Bone marrow (tissue), 2 donors: ENCODE measurements around the gene DYSF.
"Not testable (repeated sequence)": the region's sequence is repeated elsewhere in the genome, so short reads cannot be mapped to it uniquely, and the experiment has no call there.

Source experiments
- DNase-seq, 2 donors: peaks; one replicate each; lab custom pipeline; 2025; lab: John Stamatoyannopoulos, UW

DYSF gene

DNA sequence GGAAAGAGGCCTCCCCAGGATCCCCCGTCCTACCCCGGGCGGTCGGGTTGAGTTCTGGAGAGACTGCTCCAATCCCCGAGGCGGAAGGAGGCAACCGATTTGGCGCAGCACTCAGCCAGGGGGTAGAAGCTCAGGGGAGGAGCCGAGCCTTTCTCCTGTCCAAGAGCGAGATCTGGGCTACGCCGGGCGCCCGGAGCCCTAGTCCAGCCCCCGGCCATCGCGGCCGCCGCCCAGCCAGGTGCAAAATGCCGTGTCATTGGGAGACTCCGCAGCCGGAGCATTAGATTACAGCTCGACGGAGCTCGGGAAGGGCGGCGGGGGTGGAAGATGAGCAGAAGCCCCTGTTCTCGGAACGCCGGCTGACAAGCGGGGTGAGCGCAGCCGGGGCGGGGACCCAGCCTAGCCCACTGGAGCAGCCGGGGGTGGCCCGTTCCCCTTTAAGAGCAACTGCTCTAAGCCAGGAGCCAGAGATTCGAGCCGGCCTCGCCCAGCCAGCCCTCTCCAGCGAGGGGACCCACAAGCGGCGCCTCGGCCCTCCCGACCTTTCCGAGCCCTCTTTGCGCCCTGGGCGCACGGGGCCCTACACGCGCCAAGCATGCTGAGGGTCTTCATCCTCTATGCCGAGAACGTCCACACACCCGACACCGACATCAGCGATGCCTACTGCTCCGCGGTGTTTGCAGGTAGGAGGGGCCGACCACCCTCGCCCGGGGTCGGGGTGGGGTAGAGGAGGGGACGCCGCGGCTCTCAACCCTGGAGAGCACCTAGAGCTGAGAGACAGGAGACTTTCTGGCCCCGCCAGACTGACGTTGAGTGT is at the start of gene DYSF:
Gene DYSF (plus strand): TSS at position 158 of the 817 bp plus-strand sequence.
- DNase-seq = peak in 1 of 2 donors; percentile 65

DNA sequence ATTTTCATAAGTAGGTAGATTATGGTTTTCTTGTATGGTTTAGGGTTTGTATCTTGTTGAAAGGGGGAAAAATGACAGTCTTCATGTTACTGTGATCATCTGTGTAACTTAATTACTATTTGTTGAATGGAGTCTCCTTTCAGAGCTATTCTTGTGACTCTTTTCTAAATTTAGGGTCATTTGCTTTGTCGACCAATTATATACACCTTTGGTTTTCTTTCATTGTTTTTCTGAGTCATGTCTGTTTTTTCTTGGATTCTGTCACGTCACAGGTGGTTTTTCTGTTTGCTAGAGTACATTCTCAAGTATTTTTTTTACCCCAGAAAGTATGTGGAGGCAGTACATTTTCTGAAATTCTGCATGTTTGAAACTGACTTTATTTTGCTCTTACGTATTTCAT is 43.8 kb upstream of the DYSF start:
- DNase-seq = no peak

DNA sequence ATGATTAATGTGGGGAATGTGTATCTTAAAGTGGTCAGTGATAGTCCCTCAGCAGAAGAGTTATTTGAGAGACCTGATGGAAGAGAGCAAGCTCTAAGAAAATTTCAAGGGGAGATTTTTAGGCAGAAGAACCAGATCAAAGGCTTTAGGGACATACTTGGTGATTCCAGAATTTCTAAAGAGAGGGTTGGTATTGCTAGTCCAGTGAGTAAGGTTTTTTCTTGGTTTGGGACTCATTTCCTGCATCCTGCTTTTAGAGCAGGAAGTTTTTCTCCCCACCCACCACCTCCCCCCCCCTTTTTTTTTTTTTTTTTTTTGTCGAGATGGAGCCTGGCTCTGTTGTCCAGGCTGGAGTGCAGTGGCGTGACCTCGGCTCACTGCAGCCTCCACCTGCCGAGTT is 42.7 kb upstream of the DYSF start:
- DNase-seq = no peak

DNA sequence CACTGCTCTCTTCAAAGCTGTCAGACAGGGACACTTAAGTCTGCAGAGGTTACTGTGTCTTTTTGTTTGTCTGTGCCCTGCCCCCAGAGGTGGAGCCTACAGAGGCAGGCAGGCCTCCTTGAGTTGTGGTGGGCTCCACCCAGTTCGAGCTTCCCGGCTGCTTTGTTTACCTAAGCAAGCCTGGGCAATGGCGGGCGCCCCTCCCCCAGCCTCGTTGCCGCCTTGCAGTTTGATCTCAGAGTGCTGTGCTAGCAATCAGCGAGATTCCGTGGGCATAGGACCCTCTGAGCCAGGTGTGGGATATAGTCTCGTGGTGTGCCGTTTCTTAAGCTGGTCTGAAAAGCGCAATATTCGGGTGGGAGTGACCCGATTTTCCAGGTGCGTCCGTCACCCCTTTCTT is 36.5 kb upstream of the DYSF start:
- DNase-seq = not testable (repeated sequence)

DNA sequence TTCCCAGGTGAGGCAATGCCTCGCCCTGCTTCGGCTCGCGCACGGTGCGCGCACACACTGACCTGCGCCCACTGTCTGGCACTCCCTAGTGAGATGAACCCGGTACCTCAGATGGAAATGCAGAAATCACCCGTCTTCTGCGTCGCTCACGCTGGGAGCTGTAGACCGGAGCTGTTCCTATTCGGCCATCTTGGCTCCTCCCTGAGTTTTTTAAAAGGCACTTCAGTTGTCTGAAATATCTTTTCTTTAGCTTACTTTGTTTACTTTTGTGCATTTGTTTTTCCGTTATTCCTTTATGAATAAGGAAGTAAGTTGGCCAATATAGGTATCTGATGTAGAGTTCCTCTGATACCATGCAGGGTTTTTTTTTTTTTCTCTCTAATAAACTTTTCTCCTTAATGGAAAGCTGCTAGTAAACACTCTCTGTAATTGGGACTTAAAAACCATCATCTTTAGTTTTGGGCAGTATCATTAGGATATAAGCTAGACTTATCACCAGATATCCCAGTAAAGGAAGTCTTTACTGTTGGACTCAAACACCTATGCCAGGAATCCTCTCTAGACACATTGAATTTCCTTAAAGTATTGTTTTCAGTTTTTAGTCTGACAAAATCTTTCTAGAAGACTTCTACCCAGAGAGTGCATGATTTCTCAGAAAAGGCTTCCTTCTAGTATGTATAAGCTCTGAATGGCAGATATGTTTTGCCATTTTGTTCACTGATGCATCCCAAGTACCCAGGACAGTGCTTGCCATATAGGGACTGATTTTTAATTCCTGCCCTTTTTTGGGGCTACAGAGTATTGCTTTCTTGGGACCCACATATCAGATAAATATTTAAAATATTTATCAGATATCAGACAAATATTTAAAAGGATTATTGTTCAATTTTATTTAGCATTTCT is 35.8 kb upstream of the DYSF start:
- no peak for DNase-seq

DNA sequence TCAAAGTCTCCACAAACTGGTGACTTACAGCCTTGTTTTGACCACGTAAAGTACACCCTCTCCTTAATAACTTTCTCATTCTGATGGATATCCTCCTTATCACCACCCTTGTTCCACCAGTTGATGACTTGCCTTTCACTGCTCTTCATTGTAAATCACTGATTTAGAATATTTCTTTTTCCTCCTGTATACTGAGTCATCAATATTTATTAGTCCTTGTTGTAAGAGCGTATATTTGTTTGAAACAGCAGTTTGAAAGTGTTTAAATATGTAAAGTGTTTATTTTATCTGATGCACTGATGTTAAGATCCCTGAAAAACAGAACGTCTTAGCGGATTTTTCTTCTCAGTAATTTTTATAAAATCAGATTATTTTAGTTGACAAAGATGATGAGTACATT is 34.2 kb upstream of the DYSF start:
- DNase-seq = no peak

DNA sequence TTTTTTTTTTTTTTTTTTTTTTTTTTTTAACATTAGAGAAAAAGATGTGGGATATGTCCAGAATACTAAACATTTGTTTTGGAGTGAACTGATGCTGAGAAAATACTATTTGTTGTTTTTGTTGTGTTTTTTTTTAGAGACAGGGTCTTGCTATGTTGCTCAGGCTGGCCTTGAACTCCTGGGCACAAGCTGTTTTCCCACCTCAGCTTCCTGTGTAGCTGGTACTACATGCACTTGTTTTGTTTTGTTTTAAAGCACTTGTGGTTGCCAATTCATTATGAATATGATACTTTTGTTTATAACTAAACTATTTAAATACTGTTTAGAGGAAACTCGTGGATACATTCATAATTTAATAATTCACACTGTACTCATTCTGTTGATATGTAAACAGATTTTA is 33.4 kb upstream of the DYSF start:
- no peak for DNase-seq

DNA sequence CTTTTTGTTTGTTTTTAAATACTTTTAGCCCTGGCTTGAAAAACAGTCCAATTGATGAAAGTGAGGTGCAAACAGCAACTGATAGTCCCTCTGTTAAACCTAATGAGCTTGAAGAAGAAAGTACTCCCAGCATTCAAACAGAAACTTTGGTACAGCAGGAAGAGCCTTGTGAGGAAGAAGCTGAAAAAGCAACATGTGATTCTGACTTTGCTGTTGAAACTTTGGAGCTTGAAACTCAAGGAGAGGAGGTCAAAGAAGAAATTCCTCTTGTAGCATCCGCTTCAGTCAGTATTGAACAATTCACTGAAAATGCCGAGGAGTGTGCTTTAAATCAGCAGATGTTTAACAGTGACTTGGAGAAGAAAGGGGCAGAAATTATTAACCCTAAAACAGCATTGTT is 30.6 kb upstream of the DYSF start:
- no peak for DNase-seq

DNA sequence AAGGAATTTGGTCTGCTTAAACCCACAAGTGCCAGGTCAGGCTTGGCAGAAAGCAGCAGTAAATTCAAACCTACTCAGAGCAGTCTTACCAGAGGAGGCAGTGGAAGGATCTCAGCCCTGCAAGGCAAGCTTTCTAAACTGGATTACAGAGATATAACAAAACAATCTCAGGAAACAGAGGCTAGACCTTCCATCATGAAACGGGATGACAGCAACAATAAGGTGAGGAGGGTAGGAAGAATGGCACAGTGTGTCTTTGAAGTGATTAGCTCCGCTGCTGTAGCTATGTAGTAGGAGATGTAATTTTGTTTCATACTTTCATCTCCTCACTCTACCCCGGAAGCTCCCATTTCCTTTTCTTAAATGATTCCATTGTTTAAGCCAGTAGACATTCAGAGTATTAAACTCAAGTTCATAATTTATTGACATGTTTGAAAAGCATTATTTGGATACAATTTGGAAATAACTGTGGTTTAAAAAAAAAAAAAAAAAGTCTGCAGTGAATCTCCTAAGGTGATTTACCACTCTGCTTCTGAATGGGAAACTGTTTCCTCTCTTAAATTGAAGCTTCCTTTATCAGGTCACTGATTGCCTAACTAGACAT is 29.4 kb upstream of the DYSF start:
- DNase-seq = no peak

DNA sequence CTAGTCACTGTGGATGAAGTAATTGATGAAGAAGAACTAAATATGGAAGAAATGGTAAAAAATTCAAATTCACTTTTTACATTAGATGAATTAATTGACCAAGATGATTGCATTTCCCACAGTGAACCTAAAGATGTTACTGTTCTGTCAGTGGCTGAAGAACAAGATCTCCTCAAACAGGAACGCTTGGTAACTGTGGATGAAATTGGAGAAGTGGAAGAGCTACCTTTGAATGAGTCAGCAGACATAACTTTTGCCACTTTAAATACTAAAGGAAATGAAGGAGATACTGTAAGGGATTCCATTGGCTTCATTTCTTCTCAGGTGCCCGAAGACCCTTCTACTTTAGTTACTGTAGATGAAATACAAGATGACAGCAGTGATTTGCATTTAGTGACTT is 26.6 kb upstream of the DYSF start:
- DNase-seq = no peak

DNA sequence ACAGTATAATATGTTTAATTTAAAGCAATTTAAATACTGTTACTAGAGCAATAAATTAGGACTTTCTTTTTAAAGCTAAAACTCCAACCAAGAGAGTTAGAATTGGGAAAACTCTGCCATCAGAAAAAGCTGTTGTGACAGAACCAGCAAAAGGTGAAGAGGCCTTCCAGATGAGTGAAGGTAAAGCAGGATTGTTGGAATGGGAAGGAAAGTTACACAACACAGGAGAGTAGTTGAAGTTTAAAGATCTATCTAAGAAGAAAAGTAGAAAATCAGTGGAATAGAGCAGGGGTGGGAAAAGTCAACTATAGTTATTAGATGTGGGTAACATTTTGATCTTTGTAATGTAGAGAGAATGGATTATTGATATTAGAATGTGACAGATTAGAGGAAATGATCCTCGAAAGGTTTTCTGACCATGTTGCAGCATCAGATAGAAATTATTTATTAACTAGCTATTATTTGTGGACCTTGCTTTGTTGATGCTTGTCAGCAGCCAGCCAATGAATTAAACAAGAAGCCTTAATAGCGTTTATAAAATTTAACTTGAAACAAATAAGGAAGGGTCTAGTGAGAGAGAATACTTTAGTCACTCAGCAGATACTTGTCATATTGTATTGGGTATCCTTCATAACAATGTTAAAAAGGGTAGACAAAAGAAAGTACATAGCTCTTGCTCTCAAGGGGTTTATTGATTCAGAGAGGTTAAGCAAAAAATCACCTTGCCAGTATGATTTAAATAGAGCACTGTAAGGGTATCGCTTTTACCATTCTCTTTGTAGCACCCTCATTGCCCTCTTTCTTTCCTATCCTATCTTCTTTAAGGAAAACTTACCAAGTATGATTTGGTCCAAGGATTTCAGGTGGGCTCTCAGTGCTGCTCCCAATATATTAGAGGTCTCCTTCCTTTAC is 24.6 kb upstream of the DYSF start:
- DNase-seq = no peak

DNA sequence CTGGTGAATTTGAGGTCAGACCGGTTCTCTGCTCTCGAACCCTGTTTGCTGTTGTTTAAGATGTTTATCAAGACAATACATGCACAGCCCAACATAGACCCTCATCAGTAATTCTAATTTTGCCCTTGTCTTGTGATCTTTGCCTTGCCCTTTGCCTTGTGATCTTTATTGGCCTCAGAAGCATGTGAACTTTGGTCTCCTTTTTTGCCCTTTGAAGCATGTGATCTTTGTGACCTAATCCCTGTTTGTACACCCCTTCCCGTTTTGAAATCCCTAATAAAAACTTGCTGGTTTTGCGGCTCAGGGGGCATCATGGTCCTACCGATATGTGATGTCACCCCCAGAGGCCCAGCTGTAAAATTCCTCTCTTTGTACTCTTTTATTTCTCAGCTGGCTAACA is 8.2 kb upstream of the DYSF start:
- DNase-seq = not testable (repeated sequence)

DNA sequence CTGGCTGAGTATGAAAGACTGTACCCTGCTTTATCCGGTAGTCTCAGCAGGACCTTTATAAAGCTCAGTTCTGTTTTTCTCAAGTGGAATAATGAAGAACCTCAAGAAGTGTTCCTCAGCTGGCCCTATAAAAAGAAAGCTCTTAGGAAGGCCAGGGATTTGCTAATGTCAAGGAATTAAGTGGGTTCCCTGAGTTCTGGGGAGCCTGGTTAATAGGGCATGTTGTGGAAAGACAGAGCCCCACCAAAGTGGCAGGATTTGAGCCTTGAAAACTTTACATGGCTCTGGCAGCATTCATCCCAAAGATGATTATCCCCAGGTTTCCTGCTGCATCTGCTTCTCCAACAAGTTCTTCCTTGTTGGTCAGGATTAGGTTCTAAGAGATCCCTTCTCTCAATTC is 6.9 kb upstream of the DYSF start:
- no peak for DNase-seq

DNA sequence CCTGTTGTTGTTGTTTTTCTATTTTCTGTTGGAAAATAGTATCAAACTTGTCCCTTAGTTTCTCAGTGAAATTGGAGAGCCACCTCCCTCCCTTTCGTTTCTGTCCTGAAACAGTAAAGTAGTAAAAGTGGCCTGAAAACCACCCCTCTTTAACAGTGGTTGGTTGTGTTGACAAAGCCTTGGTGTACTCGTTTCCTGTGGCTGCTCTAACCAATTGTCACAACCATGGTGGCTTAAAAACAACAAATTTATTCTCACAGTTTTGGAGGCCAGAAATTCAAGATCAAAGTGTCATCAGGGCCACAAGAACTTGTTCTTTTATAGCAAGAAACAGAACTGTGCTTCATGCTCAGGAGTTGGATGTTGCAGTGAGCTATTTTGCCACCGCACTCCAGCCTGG is 4.0 kb upstream of the DYSF start:
- DNase-seq = no peak

DNA sequence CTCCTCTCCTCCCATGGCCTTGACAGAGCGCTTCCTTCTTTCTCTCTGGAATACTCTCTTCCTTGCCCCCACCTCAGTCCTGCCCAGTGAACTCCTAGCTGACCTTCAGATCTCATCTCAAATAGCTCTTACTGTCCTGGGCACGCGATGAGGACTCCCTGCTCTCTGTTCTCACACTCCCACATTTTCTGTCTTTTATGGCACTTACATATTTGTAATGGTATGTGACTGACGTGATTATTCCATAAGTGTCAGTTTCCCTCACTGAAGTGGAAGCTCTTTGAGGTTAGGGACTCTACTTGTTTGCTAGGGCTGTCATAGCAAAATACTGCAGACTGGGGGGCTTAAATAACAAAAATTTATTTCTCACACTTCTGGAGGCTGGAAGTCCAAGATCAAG is 1.7 kb upstream of the DYSF start:
- DNase-seq = no peak

DNA sequence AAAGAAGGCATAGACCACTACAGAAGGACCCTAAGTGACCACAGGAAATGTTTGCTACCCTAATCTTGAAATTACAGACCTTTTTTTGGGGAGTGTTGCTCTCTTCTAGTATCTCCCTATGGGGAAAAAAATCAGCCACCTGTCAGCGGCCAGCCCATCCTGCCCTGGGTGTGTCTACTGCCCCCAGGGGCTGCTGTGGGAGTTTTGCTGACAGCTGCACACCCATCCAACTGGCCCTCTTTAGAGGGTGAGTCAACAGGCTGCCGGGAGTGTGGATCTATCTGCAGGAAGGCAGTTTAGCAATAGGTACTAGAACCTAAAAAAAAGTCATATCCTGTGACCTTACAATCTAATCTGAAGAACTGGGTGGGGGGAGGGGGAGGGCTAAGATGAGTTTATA is 796 bp upstream of the DYSF start:
- DNase-seq = peak in 1 of 2 donors; percentile 14

DNA sequence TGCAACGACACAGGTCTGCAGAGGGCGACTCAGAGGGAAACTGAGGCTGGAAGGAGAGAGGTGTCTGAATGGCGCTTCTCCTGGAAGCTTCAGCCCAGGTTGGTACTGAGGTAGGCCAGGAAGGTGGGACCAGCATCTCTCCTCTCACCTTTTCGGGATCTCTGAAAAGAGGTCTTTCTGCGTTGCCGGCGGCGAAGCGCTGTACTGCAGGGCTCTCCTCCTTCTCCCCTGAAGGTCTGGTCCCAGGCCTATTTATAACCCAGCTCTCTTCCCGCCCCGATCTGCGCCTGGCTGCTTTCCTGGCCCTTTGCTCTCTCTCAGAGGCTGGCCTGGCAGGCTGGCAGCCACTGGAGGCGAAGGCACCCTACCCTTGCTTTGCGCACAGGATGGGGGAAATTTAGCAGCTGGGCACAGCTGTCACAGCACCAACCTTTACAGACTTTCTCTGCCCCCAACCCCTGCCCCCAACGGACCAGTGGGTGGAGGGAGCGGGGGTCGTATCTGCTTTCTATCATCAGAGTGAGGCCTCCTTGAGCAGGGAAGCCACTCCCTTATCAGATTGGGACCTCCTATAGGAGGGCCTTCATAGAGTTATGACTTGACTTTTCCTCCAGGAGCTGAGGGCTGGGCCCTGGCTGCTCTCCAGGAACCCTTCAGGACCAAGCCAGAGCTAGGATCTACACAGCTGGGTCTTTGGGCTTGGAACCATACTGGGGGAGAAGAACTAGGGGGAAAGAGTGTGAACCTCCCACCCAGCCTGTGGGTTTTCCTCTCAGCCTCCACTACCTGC is 1.1 kb downstream of the DYSF start:
- no peak for DNase-seq

DNA sequence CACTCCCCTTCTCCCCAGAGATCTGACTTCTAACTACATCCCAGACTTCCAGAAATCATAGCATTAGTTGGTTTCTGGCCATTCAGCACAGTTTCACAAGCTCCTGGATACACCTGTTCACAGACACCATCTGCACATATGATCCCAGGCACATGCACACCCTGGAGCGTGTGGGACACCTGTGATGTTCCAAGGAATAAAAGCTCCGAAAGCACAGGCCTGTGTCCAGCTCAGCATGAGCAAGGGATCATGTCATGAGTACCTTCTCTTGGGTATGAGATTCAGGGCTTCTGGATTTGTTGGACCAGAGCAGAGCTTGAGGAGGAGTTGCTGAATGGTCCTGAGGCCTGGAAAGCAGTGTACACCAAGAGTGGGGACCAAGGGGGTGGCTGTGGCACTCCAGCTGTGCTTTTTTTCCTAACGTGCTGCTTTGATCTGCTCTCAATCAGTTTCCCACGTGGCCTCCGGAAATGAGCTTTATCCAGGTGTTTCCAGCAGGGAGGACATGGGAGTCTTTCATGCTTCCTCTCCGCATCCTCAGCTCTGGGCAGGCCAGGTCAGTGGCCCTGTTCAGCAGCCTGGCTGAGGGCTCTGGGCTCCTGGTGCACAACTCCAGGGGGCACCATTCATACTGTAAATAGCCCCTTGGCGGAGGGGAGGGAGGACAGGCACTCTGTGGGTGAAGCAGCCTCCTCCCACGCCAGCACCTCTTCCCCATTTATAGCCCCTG is 1.8 kb downstream of the DYSF start:
- no peak for DNase-seq

DNA sequence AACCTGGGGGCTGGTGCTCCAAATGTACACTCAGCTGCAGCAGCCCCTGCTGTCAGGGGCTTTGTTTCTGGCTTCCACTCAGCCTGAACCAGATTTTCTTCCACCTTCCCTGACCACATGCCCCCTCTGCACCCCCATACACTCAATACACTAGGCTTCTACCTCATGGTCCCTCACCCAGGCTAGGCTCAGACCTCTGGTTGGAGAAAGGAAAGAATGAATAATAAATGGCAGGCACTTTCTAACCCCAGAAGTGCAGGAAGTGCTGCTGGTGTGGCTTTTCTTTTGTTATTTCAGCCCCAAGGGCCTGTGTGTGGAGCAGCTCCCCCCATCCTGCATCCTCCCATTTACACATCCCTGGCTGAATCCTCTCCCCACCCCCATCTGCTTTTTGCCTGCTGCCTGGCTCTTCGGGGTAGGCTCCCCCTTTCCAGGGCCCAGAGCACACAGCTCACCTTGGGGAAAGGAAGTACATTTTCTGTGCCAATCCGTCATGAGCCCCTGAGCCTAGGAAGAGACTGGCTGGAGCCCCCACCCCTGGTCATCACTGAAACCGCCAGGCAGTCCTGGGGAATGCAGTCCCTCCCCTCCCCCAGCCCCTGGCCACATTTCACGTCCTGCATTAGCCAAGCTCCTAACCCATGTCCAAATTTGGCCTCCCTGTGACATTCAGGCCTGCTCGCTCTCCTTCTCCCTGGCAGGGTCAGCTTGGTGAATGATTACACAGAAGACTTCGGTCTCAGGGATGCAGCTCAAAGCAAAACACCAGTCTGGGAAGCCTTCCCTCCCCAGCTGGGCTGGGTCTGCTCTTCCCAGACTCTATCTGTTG is 2.6 kb downstream of the DYSF start:
- DNase-seq = no peak
